ACHN (cell line): ENCODE measurements around the gene FHIT.
A peak's percentile ranks its signal among the peaks of the same experiment; 100 is the strongest.

Experiments used
- DNase-seq: peaks from one replicate; pipeline ENCODE4 v3.0.0-alpha.2; 2015
- in situ Hi-C: cut with HindIII; loops from 2 replicates; pipeline ENCODE4 v1.10.0; 2017; ENCODE audit warnings: low sequenced_read_pairs, low pct_ligation_motif_present, low pct_unique_long_range_greater_than_20kb

Gene FHIT

DNA sequence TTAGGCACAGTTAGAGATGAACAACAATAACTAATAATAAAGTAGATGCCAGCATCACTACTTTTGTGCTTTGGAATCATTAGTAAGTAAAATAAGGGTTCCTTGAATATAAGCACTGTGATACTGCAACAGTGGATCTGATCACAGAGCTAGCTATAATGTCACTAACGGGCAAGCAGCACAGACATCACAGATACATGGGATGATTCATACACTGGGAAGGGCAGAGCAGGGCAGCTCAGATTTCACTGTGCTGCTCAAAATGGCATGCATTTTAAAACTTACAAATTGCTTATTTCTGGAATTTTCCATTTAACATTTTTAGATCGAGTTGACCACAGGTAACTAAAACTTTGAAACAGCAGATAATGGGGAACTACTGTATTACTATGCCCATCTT, 476.6 kb downstream of the FHIT start:
- in situ Hi-C loops = no loop called here
- no peak for DNase-seq

DNA sequence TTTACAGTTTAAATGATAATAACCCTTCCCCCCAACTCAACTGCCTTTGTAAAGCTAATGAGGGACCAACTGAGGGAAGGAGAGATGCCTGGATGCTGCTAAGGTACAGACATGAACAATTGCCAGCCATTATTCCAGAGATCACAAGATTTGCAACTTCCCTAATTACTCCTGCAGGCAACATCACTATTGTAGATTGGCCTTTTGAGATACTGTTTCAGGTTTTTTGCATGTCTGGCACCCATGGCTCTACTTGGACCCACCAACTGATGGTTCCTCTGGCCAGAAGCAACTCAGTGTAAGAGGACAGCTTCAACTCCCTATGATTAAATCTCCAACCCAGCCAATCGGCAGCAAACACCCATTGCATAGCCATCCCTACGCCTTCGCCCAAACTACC, 478.7 kb downstream of the FHIT start:
- in situ Hi-C loops = no loop called here
- no peak for DNase-seq

DNA sequence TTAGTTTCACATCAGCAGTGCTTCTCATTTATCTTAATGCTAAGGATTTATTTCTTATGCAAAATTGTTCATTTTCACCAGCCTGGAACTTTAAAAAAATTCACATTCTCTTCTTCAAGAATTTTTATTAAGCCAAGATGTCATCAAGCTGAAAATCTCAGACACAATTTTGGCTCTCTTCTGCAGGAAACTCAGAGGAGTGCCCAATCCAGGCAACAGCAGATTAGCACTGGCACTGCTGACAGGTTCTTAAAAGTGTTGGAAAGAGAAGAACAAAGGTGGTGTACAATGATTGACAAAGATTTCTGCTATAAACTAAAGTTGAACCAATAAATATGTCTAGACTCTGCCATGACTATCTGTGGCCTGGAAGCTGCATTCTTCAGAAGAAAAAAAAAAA, 479.5 kb downstream of the FHIT start:
- in situ Hi-C loops = no loop called here
- no peak for DNase-seq

DNA sequence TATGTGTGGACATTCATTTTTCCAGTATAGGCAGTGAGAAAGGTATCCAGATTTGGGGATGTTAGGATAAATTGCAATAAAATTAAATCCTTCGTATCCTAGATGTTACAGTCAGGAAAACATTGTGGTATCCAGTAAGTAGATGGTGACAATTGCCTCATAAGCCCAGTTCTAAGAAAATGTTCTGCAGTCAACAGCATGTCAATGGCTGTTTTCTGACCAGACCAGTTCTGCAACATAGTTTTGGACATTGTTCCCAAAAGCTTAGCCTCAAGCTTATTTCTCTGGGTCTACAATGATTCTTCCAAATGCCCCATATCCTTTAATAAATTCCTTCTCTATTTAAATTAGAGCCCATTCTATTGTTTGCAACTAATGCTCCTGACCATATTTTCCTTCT, 480.7 kb downstream of the FHIT start:
- in situ Hi-C loops = no loop called here
- DNase-seq = no peak

DNA sequence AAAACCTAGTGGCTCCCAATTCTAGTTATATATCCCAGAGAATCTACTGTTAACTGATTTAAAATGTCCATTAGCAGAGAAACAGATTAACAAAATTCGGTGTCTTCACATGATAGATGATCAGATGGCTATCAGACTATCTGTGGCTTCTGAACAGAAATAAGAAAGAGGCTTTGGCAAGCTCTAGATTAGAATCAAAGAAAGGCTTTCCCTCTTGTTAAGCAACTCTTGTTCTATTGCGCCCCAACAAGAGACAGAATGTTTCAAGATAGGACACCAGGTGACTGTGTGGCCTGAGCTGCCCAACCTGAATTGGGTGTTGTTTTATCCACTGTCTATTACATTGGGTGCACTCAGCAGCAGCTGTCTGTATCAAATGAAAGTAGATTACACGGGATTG, 483.7 kb downstream of the FHIT start:
- no peak for DNase-seq
- in situ Hi-C loops = no loop called here

DNA sequence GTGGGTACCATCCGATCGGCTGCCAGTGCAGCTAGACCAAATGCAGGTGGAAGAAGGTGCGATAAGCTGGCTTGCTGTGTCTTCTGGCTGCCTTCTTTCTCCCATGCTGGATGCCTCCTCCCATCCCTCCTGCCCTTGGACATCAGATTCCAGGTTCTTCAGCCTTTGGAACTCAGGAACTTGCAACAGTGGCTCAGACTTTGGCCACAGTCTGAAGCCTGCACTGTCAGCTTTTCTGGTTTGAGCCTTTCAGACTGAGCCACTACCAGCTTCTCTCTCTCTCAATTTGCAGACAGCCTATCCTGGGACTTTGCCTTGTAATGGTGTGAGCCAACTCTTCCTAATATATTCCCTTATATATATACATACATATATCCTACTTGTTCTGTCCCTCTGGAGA, 485.5 kb downstream of the FHIT start:
- in situ Hi-C loops = no loop called here
- no peak for DNase-seq

DNA sequence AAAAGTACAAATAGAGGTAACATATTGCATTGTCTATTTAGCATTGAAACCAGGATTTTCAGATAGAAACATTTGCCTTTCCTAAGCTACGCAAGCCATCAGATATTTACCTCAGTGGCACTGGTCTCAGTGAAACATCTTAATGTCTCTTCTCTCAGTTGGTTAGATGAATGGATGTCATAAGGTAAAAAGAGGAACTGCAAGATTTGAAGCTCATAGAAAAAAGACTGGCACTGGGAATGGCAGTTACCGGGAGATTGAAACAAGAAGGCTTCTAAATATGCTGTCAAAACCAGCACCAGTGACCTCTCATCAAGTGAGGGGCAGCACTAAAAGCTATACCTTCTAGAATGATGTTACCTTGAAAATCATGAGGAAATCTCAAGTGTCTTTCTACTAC, 486.4 kb downstream of the FHIT start:
- no peak for DNase-seq
- in situ Hi-C loops = no loop called here

DNA sequence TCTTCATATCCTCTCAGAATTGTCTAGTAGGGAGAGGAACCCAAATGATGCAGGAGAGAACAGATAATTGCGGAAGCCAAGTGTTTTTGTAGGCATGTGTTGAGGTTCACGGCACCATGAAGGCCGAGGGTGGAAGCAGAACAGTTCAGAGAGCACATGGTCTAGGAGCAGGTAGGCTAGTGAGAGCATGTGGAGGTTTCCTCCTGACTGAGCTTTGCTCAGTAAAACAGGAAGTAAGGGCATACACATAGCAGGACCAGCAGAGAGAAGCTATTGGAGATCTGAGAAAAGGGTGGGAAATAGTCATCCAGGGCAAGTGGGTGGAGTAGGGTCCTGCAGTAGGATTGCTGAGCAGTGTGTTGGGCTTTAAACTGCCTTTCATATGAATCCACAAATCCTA, 491.1 kb downstream of the FHIT start:
- DNase-seq = no peak
- in situ Hi-C loops = no loop called here

DNA sequence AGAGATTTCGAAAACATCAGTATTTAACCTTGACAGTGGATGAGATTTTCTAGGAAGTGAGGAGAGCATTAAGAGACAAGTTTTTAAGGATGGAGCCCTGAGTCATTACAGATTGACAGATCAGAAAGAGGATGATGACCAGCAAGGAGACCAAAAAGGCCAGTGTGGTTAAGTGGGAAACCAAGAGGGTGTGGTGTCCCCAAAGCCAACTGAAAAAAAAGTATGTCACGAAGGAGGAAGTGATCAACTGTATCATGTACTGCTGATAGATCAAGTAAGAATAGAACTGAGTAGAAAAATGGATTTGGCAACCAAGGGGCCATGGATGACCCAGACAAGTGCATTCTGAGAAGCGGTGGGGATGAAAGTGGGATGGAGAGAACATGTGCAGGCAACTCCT, 491.8 kb downstream of the FHIT start:
- in situ Hi-C loops = no loop called here
- no peak for DNase-seq

DNA sequence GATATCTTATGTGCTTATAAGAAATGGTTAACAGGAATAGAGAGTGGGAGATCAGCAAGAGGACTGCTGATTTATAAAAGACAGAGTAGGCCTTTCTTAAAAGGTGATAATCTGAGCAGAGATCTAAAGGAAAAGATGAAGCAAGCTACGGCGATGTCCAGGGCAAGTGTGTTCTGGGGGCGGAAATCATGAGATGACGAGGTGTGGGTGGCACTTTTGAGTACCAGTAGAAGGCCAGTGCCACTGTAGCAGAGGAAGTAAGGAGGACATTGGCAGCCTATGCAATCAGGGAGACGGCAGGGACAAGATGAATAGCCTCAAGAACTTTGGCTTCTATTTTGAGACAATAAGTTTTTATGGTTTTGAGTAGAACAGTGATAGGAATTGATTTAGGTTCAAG, 492.4 kb downstream of the FHIT start:
- in situ Hi-C loops = no loop called here
- DNase-seq = no peak

DNA sequence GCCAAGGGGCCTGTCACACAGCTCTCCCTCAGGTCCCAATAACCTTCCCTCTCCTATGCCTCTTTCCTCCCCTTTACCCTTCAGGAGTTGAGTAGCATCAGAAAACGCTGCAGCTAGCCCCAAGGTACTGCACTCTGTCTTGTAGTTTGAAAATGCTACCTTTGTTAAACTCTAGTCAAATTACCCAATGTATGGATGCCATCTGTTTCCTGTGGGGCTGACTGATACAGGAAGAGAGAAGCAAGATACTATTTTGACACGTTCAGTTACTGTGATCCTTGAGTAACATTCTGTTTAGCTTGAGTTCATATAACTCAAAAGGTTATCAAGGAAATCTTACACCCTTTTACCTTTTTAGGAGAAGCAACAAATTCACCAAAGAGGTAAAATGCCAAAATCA, 493.1 kb downstream of the FHIT start:
- DNase-seq = no peak
- in situ Hi-C loops = no loop called here

DNA sequence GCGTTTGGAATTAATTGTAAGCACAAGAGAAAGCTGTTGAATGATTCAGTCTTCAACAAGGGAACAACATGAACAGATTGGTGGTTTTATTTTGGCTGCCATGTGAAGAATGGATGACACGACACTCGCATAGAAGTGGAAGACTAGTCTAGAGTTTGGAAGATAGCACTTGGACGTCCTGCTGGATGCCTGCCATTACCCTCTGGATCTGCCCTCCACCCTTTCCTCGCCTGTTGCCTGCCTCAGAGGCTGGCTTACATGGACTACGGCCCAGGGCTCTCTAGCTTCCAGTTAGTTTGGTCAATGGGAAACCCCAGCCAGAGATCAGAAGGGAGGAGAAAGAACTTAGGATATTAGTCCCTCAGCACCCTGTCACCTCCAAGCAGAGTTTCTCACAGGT, 493.5 kb downstream of the FHIT start:
- in situ Hi-C loops = no loop called here
- DNase-seq = no peak

DNA sequence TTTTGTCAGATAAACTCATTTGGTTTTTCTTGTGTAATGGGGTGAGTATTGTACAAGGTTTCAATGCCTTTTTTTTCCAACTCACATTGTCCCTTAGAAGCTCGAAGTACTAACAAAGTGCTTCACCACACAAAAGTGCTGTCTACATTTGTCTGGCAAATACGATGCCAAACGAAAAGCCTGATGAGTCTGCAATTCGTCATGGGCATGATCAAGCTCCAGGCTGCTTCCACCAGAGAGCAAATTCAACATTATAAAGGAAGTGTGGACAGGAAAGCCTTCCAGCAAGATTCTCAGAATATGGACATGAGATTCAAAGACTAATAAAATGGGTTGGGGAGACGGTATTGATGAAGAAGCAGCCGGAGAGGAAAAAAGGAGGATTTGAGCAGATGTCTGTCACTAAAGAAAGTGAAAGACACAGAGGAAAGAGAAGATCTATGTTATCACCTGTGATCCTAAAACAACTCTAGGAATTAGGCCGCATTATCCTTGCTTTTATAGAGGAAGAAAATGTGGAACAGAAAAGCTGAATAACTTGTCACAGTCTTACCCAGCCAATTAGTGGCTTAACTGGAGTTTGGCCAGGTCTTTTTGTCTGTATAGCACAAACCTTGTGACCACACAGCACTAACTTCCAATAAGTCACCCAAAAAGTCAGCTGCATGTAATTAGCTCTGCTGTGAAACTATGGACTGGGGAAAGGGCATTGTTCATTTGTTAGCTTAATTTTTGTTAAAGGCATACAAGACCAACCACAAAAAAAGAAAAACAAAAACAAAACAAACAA, 494.8 kb downstream of the FHIT start:
- DNase-seq = no peak
- in situ Hi-C loops = no loop called here

DNA sequence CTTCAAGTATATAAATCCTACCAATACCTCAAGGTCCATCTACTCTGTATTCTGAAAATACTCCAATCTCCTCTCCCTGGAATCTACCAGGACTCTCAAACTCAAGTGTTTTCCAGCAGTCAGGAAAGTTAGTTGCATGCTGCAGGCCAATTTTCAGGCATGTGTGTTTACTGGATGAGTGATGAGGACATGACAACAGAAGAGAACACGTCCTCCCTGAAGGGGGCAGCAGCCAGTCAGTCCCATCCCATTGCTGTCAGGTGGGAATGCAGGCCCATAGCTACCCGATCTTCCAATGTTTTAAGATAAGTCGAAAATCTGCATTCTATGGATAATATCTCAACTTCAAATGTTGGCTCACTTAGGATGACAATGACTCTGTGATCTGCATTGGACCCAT, 496.2 kb downstream of the FHIT start:
- in situ Hi-C loops = no loop called here
- peak; percentile 35 for DNase-seq

DNA sequence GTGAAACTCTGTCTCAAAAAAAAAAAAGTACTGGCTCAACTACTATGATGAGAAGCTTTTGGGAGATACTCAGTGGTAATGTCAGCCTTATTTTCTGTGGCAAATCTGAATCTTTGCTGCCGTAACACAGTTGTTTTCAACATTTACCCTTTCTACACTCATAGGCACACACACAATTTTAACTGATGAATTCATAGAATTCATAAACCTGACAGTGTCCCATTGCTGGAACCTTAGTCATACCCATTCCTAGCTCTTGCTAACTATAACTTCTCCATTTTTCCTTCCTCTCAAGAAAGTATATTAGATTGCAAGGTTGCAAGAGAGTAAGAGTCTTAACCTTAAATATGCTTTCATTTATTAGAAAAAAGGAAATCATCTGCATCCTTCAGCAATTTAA, 496.6 kb downstream of the FHIT start:
- in situ Hi-C loops = no loop called here
- DNase-seq = no peak

DNA sequence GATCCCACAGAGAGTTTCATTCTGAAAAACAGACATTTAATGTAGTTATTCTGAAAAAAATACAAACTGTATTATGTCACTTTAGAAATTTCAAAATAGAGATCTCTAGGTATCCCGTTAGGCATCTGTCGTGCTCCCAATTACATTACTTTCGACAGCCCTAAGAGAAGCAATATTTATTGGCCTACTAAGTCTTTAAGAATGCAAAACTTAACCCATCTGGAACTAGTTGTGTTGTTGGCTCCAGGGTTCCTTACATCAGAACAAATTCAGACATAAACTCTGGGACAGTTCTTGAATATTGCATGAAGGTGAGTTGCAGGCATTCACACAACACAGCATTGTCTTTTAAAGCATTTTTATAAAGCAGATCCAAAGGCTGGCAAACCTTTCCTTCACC, 498.4 kb downstream of the FHIT start:
- DNase-seq = no peak
- in situ Hi-C loops = no loop called here

DNA sequence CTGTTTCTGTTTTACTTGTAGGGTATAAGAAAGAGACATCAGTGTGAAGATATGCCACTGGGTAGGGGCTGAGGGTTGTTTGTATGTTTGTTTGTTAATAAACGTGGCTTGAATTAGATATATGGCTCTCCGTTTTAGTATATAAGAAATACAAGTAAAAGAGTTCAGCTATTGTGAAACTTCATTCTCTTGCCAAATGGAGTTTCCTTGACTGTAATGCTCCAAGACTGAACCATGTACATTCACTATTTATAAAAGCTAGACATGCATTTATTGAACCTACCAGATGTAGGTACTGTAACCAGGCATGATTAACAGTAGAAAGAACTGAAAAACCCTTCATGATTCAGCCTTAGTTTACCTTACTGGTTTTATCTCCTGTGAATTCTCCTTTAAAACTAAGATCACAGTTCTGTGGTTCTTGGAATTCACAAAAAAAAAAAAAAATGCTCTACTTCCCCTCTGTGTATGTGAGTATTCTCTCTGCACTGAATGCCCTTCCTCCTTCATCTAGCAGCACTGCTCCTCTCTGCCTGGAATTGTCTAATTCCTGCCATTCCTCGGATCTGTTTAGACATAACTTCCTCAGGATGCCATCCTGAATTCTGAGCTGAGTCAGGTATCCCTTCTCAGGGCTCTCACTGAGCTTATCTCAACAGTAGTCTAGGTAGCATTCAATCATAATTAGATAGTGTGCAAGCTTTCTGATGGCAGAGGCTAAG, 504.4 kb downstream of the FHIT start:
- in situ Hi-C loops = no loop called here
- no peak for DNase-seq

DNA sequence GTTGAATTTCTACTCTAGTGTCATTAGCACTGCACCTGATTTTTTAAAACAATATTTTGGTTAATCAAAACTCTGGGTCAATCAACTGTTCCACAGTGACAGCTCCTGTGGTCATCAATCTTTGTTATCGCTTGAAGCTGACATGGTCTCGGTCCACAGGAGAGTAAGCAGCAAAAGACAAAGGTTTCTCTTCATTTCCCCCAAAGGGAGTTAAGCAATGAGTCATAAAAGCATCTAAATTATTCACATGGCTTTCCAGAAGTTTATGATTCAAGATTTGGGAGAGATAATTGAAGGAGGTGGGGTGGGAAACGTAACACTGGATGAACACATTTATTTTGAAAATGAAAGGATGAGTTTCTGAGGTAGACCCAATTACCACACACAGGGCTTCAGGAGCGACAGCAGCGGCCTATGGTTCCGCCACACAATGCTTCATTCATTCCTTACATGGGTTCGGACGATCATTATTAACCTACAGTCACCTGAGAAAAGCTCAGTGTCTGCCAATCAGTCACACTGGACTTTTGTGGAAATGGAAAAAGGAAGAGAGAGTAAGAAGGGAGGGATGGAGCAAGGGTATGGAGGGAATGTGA, 505.1 kb downstream of the FHIT start:
- DNase-seq = no peak
- in situ Hi-C loops = no loop called here

DNA sequence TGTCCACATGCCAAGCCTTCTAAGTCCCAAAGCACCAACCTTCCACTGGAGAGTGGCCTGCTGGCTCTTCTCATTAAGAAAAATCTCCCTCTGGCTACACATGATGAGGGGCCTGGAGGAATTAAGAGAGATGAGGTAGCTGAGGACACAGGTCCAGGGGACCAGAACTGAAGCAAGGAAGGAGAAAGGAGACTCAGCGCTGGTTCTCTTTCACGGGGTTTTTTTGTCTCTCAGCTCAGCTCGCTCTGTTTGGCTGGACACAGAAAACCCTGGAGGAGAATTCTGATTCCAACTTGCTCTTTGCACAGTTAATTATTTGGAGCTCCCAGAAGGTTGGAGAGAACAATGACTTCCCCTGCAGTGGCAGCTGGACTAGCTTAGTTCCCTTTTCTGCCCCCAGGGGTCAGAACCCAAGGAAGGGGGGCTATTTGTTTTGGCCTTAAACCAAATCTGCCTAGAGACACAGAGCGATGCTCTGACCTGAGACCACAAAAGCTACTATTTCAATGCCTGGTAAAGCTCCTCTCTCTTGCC, 507.6 kb downstream of the FHIT start:
- in situ Hi-C loops = no loop called here
- no peak for DNase-seq
